HEK293 (cell line): Measurements from ENCODE around the gene ADAMTS2.

ENCODE experiments used
- CTCF ChIA-PET: fragments of 350-600 bp; formaldehyde crosslinking; extraction: SDS; loops from one replicate; lab custom pipeline; 2021; ENCODE audit warnings: antibody characterized with exemption; lab: Yijun Ruan, JAX
- POLR2A ChIA-PET: fragments of 300-600 bp; formaldehyde crosslinking; extraction: SDS; loops from one replicate; lab custom pipeline; 2020; ENCODE audit warnings: antibody characterized with exemption, inconsistent platforms; lab: Yijun Ruan, JAX
- H3K27ac ChIP-seq: fragments of 200-500 bp; sonication (Bioruptor generic); 2 replicates; pipeline ENCODE4 v1.5.1; 2014; ENCODE audit warnings: low read depth, low read length, control low read depth, inconsistent platforms; ENCODE audit errors: extremely low read depth
- H3K36me3 ChIP-seq, 2 experiments: fragments of 200-500 bp in 1 of 2; sonication (Bioruptor generic) in 1 of 2; 1 replicate in 1 of 2; 2 replicates in 1 of 2; pipeline ENCODE4 v1.5.1; 2014 to 2017; ENCODE audit warnings: inconsistent platforms in 2 of 2, low read length in 2 of 2; ENCODE audit not compliant: control insufficient read depth in 2 of 2, insufficient read depth in 1 of 2
- H3K4me1 ChIP-seq: fragments of 200-500 bp; sonication (Bioruptor generic); 2 replicates; pipeline ENCODE4 v1.5.1; 2014; ENCODE audit warnings: mild to moderate bottlenecking, low read length, inconsistent platforms; ENCODE audit not compliant: control insufficient read depth, insufficient read depth
- H3K4me3 ChIP-seq: 2 replicates; pipeline ENCODE4 v1.5.1; 2011; ENCODE audit warnings: low read depth, mild to moderate bottlenecking, control low read depth, low read length, moderate library complexity
- H3K9me3 ChIP-seq: fragments of 200-500 bp; sonication (Bioruptor generic); 2 replicates; pipeline ENCODE4 v1.5.1; 2014; ENCODE audit warnings: low read depth, low read length, inconsistent platforms; ENCODE audit not compliant: control insufficient read depth, insufficient read depth
- EGR2 ChIP-seq: fragments of 450-650 bp; formaldehyde crosslinking; IDR thresholded peaks from 2 replicates; pipeline ENCODE4 v1.5.1; 2016; ENCODE audit warnings: low read depth, missing biosample characterization, missing genetic modification characterization
- GLIS1 ChIP-seq: fragments of 450-650 bp; formaldehyde crosslinking; IDR thresholded peaks from 2 replicates; pipeline ENCODE4 v1.5.1; 2016; ENCODE audit warnings: missing biosample characterization, missing genetic modification characterization
- IKZF3 ChIP-seq: fragments of 450-650 bp; IDR thresholded peaks from 2 replicates; pipeline ENCODE4 v1.5.0; 2018; ENCODE audit warnings: missing biosample characterization, mild to moderate bottlenecking, missing genetic modification characterization, moderate library complexity
- KLF17 ChIP-seq: fragments of 450-650 bp; formaldehyde crosslinking; IDR thresholded peaks from 2 replicates; pipeline ENCODE4 v1.5.1; 2016; ENCODE audit warnings: missing biosample characterization, missing genetic modification characterization
- RBAK ChIP-seq: fragments of 450-650 bp; formaldehyde crosslinking; IDR thresholded peaks from 2 replicates; pipeline ENCODE4 v1.5.1; 2016; ENCODE audit warnings: missing biosample characterization, missing genetic modification characterization
- SP7 ChIP-seq: fragments of 450-650 bp; formaldehyde crosslinking; IDR thresholded peaks from 2 replicates; pipeline ENCODE4 v1.5.1; 2016; ENCODE audit warnings: missing biosample characterization, missing genetic modification characterization
- ZBTB11 ChIP-seq: fragments of 450-650 bp; formaldehyde crosslinking; conservative IDR thresholded peaks from 2 replicates; pipeline ENCODE4 v1.5.1; 2016; ENCODE audit warnings: low read depth, missing biosample characterization, missing genetic modification characterization
- ZFP3 ChIP-seq: fragments of 450-650 bp; formaldehyde crosslinking; IDR thresholded peaks from 2 replicates; pipeline ENCODE4 v1.5.1; 2016; ENCODE audit warnings: low read depth, missing biosample characterization, missing genetic modification characterization
- ZNF416 ChIP-seq: fragments of 450-650 bp; formaldehyde crosslinking; IDR thresholded peaks from 2 replicates; pipeline ENCODE4 v1.5.1; 2016; ENCODE audit warnings: missing biosample characterization, missing genetic modification characterization
- ZNF423 ChIP-seq: fragments of 450-650 bp; formaldehyde crosslinking; IDR thresholded peaks from 2 replicates; pipeline ENCODE4 v1.5.1; 2016; ENCODE audit warnings: missing biosample characterization, missing genetic modification characterization
- ZNF544 ChIP-seq: fragments of 450-650 bp; formaldehyde crosslinking; IDR thresholded peaks from 2 replicates; pipeline ENCODE4 v1.5.0; 2017; ENCODE audit warnings: missing biosample characterization, missing genetic modification characterization
- ZNF561 ChIP-seq: fragments of 450-650 bp; IDR thresholded peaks from 2 replicates; pipeline ENCODE4 v1.5.1; 2018; ENCODE audit warnings: missing biosample characterization, missing genetic modification characterization, borderline replicate concordance
- ZNF76 ChIP-seq: fragments of 450-650 bp; formaldehyde crosslinking; IDR thresholded peaks from 2 replicates; pipeline ENCODE4; 2016; ENCODE audit warnings: low read depth, missing biosample characterization, missing genetic modification characterization, borderline replicate concordance
- ZNF837 ChIP-seq: fragments of 450-650 bp; formaldehyde crosslinking; IDR thresholded peaks from 2 replicates; pipeline ENCODE4 v1.5.1; 2016; ENCODE audit warnings: missing biosample characterization, missing genetic modification characterization

ADAMTS2 gene

GRCh38 chr5:179318221-179318955 is 26.9 kb downstream of the ADAMTS2 start:
- no peak for TF ChIP-seq ZNF416 (tag by site-specific recombination)
- TF ChIP-seq SP7 = peak; percentile 72
- no peak for TF ChIP-seq ZBTB11 (tag by site-specific recombination)
- no peak for TF ChIP-seq ZNF561
- TF ChIP-seq, all 188 proteins: peak for 1
- Histone ChIP-seq H3K27ac (no peak overlapping the region), H3K4me3 (no peak overlapping the region), H3K4me1 (no peaks in the 10 kb centered on the region), H3K36me3 (no peaks in the 10 kb centered on the region), H3K9me3 (no peaks in the 10 kb centered on the region)
- CTCF ChIA-PET = no interaction called here
- POLR2A ChIA-PET = interaction anchor here (0.6 kb wide), 1 partner anchor 55 kb away, joined by 4 read pairs; no protein-coding TSS in a partner anchor

- Histone ChIP-seq H3K4me1 (no peaks in the 10 kb centered on the region), H3K36me3 (no peaks in the 10 kb centered on the region), H3K4me3 (no peak overlapping the region), H3K9me3 (no peaks in the 10 kb centered on the region)
- CTCF ChIA-PET = interaction anchor here (1.0 kb wide), 1 partner anchor 26 kb away, joined by 3 read pairs; no protein-coding TSS in a partner anchor
- POLR2A ChIA-PET = interaction anchor here (0.6 kb wide), 1 partner anchor 56 kb away, joined by 4 read pairs; no protein-coding TSS in a partner anchor
- TF ChIP-seq IKZF3 (tag by site-specific recombination) (no peak), RBAK (tag by site-specific recombination) (no peak), KLF17 (no peak), ZNF423 (tag by site-specific recombination) (no peak), ZNF837 (tag by site-specific recombination) (no peak), ZNF544 (tag by site-specific recombination) (no peak), ZNF76 (tag by site-specific recombination) (no peak), EGR2 (tag by site-specific recombination) (no peak)
- TF ChIP-seq, all 188 proteins: peak for 0
- no peak overlapping the region for H3K27ac ChIP-seq
These were observed 27.6 kb downstream of the ADAMTS2 start for GRCh38 chr5:179317411-179318220.

- Histone ChIP-seq H3K36me3 (no peaks in the 10 kb centered on the region), H3K9me3 (no peaks in the 10 kb centered on the region), H3K27ac (no peak overlapping the region), H3K4me1 (no peaks in the 10 kb centered on the region), H3K4me3 (no peak overlapping the region)
- CTCF ChIA-PET = interaction anchor here (1.0 kb wide), 1 partner anchor 27 kb away, joined by 3 read pairs; no protein-coding TSS in a partner anchor
- POLR2A ChIA-PET = no interaction called here
- TF ChIP-seq ZFP3 (tag by site-specific recombination) = no peak
- peak; percentile 18; the same call in 1 of the 2 replicates for TF ChIP-seq GLIS1 (tag by site-specific recombination)
These were observed 28.3 kb downstream of the ADAMTS2 start for GRCh38 chr5:179316982-179317381.
